ENCODE data around the gene SLC2A5.
A peak's percentile ranks its signal among the peaks of the same experiment; 100 is the strongest.
"Not testable (repeated sequence)": the region's sequence is repeated elsewhere in the genome, so short reads cannot be mapped to it uniquely, and the experiment has no call there.

SLC2A5 gene, protein sequence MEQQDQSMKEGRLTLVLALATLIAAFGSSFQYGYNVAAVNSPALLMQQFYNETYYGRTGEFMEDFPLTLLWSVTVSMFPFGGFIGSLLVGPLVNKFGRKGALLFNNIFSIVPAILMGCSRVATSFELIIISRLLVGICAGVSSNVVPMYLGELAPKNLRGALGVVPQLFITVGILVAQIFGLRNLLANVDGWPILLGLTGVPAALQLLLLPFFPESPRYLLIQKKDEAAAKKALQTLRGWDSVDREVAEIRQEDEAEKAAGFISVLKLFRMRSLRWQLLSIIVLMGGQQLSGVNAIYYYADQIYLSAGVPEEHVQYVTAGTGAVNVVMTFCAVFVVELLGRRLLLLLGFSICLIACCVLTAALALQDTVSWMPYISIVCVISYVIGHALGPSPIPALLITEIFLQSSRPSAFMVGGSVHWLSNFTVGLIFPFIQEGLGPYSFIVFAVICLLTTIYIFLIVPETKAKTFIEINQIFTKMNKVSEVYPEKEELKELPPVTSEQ

DNA sequence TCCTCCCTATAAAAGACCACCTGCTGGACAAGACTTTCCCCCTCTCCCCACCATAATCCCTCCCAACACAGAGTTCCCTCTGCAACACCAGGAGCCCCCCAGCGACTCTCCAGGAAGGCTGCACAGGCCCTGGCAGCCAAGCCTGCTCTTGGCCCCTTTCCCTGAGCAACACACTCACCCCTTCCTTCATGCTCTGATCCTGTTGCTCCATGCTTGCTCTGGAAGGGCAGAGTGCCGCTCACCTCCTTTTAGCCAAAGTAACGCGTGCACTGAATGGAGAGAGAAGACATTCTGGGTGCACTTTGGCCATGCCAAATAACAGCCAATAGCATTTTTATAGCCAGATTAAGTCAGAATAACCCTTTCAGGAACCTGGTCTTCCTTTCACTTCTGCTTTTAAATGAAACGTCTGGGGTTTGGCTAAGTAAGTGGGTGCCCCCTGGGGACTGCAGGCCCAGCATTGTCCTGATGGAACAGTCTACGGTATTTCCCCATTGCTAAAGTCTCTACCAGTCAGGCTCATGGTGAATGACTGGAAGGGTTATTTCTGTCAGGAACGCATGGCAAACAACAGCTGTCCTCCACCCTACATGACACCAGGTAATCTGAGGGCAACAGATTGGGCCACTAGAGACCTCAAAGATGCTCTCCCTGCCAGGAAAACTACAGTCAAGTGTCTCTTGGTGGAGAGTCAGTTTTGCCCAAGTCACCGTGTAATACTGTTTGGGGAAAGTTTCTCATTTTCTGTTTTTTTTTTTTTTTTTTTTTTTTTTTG, at the start of gene SLC2A5:
SLC2A5 (minus strand) TSS at position 310 of the 775 bp plus-strand sequence; CDS start at position 211, 99 bp downstream.
- DNase-seq, result peak in 1 of 2 donors; percentile 65

- no peak for DNase-seq
These were observed 48.8 kb upstream of the SLC2A5 start for GRCh38 chr1:9118186-9118585.

DNA sequence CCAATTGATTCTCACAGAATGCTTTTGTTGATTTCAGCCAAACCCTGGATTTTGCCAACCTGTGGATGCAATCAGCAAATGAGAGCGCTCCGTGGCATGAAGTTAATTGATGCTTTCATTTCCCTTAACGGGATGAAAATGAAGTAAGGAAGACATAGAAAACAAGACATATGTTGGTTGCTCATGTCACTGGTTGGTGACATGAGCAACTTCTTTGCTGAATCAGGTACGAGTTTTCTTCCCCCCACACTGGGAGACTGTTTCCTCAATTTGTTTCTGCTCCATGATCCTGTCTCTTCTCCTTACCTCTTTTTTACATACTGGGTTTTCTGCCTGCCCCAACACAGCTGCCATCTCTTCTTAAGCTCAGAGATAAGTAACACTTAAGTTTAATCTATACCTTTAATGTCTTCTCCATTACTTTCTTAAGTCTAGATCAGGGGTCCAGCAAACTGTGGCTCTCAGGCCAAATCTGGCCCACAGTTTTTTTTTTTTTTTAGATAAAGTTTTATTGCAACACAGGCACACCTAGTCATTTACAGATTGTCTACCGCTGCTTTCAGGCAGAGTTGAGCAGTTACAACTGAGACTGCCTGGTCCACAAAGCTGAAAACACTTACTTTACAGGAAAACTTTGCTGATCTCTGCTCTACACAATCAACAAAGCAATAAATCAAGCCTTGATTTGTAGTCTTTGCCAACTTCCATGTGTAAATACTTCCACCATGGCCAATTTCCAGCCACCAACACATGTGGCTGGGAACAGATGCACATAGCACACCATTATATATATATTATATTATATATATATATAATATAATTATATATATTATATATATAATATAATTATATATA, 46.1 kb upstream of the SLC2A5 start:
- DNase-seq, result no peak

DNA sequence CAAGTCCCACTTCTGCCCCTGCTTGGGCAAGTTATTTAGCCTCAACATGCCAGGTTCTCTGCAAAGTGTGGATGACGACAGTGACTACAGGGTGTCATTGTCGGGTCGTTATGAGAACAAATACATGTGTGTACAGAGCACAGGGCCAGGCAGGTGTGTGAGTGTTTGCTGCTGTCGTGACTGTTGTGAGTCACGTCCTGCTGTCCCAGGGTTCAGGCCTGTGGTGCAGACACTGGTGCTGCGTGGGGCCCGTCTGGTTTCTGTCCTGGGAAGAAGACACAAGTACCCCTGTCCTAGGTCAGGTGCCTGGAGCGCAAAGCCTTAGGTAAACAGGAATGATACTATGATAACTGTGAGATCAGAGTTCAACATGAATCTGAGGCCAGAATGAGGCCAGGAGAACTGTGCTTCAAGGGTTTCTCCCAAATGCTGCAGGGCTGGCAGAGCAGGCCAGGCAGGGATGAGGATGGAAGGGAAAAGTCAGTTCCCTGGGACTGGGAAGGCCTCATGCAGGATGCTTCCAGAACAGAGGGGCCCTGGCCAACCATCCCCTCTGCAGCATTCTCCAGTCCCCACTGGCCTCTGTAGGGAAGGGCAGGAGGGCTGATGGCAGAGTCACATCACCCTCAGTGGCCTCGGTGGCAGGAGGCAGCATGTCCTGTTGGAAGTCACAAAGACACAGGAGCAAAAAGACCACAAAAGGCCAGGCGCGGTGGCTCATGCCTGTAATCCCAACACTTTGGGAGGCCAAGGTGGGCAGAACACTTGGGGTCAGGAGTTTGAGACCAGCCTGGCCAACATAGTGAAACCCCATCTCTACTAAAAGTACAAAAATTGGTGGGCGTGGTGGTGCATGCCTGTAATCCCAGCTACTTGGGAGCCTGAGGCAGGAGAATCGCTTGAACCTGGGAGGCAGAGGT, 43.8 kb upstream of the SLC2A5 start:
- no peak for DNase-seq

DNA sequence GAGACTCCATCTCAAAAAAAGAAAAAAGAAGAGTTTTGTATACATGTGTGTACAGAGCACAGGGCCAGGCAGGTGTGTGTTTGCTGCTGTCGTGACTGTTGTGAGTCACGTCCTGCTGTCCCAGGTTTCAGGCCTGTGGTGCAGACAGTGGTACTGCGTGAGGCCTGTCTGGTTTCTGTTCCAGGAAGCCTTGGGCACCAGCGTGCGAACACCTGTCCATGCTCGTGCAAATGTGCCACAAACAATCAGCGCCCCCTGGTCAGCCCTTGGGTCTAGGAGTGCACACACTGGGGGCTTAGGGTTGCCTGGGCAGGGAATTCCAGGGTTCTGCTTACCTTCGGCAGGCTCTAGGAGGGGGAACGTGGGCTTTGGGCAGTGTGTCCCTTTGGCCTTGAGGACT, 42.5 kb upstream of the SLC2A5 start:
- no peak for DNase-seq

GRCh38 chr1:9111357-9111691, 41.9 kb upstream of the SLC2A5 start:
- DNase-seq, result no peak

GRCh38 chr1:9110669-9111356, 41.4 kb upstream of the SLC2A5 start:
- peak; percentile 78 to 82 for DNase-seq

DNA sequence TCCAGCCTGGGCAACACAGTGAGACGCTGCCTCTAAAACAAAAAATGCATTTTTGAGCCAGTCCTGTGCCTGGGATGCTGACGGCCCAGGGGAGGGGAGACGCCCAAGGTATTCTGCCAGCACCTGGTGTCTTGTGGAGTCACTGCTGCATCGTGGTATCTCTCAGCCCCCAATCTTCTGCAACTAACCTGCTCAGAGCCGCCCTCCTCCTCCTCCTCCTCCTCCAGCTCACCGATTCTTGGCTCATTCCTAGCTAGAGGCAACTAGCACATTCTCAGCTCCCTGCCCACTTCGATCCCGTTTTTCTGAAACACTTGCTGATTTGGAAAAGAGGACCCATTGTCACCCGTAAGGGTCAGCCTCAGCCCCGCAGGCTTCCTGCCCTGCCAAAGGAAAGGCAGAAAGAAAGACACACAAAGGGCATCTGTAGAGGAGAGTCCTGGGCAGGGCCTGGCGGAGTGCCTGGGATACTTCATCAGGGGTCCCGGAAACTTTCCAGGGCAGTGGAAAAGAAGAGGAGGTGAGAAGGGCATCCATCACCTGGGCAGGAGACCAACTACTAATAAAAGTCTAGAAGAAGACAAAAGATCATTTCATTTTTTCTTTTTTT, 38.7 kb upstream of the SLC2A5 start:
- DNase-seq, result no peak

DNA sequence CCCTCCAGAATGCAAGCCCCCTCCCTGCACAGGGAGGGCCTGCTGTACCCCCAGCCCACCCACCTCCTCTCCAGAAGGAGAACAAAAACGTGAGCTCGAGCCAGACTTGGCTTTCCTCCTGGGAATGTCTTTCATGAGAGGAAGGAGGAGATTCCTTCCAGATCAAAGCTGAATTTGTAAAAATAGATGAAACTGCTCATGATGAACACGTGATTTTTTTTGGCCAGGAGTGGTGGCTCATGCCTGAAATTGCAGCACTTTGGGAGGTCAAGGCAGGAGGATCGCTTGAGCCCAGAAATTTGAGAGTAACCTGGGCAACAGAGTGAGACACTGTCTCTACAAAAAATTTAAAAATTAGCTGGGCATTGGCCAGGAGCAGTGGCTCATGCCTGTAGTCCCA, 37.7 kb upstream of the SLC2A5 start:
- no peak for DNase-seq

DNA sequence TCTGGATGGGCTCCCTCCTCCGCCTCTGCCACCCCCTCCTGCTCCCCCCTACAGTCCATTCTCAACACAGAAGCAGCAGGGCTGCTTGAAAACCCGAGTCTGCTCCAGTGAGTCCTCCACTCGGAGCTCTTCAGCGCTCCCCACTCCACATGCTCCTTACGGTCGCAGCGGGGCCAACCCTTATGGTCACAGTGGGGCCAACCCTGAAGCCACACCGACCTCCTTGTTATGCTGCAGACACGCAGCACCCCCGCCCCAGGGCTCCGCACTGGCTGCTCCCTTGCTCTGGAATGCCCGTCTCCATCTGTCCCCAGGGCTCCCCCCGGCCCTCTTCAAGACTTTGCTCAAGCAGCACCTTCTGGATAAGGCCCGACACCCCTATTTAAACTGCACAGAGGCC, 36.9 kb upstream of the SLC2A5 start:
- no peak for DNase-seq

DNA sequence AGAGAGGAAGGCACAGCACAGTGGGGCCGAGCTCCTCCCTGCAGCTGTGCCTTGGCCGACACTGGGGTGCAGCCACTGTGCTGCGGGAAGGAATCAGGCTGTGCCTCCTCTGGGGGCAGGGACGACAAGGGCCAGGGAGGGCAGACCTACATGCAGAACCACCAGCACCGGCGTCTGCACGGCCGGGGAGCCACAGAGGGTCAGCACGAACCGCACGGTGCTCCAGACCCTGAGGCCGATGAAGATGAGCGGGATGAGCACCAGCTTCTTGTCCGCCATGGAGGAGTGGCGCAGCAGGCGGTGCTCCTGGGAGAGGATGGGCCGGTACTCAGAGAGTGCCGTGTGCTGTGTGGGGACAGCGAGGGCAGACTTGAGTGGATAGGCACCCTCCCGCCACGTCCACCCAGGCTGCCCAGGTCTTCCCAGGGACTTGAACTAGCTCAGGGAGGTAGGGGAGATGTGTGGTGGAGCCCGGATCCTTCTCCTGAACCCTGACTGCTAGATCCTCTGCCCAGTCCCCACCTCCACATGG, 36.0 kb upstream of the SLC2A5 start:
- no peak for DNase-seq

DNA sequence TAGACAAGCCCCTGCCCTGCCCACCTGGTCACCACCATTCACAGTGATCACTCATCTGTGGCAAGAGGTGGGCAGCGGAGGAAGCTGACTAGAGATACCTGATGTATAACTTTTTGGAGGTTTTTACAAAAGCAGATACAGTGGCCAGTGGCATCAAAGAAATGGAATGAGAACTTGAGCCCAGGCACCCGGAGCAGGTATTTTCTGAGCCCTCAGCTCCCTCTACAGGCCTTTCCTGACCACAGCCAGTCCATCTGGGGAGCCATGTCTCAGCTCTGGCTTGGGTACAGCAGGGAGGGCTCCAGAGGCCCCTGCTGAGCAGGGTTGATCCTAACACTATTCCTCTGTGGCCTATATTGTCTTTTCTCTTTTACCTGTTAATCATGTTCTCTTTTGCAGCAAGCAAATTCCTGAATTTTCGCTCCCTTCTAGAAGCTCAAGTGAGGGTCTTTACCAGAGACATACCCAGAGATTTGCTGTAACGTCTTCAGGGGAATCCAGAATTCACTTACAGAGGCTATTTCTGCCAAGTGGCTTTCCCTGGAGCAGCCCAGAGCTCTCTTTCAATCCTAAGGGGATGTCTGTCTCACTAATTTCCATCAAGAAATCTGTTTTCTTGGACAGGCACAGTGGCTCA, 32.2 kb upstream of the SLC2A5 start:
- peak in 1 of 2 donors; percentile 48 for DNase-seq

- DNase-seq, result no peak
These were observed 31.1 kb upstream of the SLC2A5 start for GRCh38 chr1:9100471-9101043.

- no peak for DNase-seq
These were observed 30.1 kb upstream of the SLC2A5 start for GRCh38 chr1:9099555-9099954.

GRCh38 chr1:9097947-9098705, 28.7 kb upstream of the SLC2A5 start:
- no peak for DNase-seq

GRCh38 chr1:9095818-9096217, 26.4 kb upstream of the SLC2A5 start:
- DNase-seq, result no peak

DNA sequence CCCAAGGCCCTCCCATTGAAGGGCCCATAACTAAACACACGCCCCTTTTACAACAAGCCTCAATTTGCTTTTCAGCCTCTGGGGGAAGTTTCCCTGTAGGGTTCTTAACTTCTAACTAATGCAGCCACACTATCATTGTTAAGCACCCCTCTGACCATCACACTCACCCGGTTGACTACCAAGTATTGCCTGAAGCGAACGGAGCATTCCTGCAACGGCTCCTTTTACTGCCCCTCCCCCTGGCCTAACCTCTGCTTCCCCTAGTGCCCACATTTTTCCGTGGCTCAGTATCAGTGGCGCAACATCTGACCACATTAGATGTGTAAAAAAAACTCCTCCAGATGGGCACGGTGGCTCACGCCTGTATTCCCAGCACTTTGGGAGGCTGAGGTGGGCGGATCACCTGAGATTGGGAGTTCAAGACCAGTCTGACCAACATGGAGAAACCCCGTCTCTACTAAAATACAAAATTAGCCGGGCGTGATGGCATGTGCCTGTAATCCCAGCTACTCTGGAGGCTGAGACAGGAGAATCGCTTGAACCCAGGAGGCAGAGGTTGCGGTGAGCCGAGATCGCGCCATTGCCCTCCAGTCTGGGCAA, 24.7 kb upstream of the SLC2A5 start:
- not testable (repeated sequence) for DNase-seq

GRCh38 chr1:9093581-9093980, 24.1 kb upstream of the SLC2A5 start:
- no peak for DNase-seq

DNA sequence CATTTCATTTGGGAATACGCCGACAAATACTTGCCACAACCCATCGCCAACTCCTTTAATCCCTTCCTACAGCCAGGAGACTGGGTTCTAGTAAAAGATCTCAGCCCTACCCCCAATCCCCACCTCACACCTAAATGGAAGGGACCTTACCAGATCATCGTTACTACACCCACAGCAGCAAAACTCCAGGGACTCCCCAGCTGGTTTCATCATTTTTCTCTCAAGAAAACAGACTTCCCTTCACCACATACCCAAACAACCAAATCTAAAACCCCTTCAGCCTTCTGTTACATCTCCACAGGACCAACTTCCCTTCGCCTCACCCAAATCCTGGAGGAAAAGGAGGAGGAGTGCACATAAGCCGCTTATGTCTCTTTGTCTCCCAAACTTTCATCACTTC, 23.7 kb upstream of the SLC2A5 start:
- DNase-seq, result no peak

All from CD4-positive, alpha-beta T cell treated with Interleukin-4 for 1 hour (primary cell).